ENCODE data around the gene B4GALNT2.
"Not testable (repeated sequence)": the region's sequence is repeated elsewhere in the genome, so short reads cannot be mapped to it uniquely, and the experiment has no call there.

B4GALNT2 gene

DNA sequence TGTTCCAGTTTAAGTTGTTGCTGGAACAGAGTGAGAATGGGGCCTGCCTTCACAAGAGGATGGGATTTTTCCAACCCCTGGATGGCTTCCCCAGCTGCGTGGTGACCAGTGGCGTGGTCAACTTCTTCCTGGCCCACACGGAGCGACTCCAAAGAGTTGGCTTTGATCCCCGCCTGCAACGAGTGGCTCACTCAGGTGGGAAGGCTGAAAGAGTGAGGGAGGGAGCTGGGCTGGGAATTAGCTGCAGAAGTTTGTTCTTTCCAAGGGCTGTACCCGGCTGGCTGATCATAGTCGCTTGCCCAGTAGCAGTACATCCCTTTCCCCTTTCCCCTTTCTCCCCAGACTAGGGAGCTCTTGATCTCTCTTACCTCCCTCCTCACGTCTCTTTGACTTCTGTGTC is 36.1 kb downstream of the B4GALNT2 start:
- no peak overlapping the region for H3K4me3 ChIP-seq (ENCODE audit: low read length, poor library complexity, severe bottlenecking)
- no peaks in the 10 kb centered on the region for H3K9me3 ChIP-seq (ENCODE audit: insufficient read depth, low read depth, low read length)
- H3K4me1 ChIP-seq (ENCODE audit: insufficient read depth, low read length, poor library complexity, severe bottlenecking): no peaks in the 10 kb centered on the region
- no peaks in the 10 kb centered on the region for H3K27me3 ChIP-seq (ENCODE audit: insufficient read depth, low read length, poor library complexity, severe bottlenecking)
- H3K9ac ChIP-seq (ENCODE audit: low read depth, low read length, poor library complexity, severe bottlenecking): no peak overlapping the region
- no peak overlapping the region for H3K4me2 ChIP-seq (ENCODE audit: low read depth, low read length, poor library complexity, severe bottlenecking)
- H3F3A ChIP-seq (ENCODE audit: low read depth): no peaks in the 10 kb centered on the region
- no peaks in the 10 kb centered on the region for H3K36me3 ChIP-seq (ENCODE audit: insufficient read depth, low read length)
- no peaks in the 10 kb centered on the region for H4K20me1 ChIP-seq (ENCODE audit: insufficient read depth, low read length, poor library complexity, severe bottlenecking)
- H2AFZ ChIP-seq (ENCODE audit: low read length): no peak overlapping the region
- TF ChIP-seq EZH2phosphoT487 (IDR thresholded peaks at IDR 0.05; ENCODE audit: borderline replicate concordance): no peak
- TF ChIP-seq, protein P1, sequence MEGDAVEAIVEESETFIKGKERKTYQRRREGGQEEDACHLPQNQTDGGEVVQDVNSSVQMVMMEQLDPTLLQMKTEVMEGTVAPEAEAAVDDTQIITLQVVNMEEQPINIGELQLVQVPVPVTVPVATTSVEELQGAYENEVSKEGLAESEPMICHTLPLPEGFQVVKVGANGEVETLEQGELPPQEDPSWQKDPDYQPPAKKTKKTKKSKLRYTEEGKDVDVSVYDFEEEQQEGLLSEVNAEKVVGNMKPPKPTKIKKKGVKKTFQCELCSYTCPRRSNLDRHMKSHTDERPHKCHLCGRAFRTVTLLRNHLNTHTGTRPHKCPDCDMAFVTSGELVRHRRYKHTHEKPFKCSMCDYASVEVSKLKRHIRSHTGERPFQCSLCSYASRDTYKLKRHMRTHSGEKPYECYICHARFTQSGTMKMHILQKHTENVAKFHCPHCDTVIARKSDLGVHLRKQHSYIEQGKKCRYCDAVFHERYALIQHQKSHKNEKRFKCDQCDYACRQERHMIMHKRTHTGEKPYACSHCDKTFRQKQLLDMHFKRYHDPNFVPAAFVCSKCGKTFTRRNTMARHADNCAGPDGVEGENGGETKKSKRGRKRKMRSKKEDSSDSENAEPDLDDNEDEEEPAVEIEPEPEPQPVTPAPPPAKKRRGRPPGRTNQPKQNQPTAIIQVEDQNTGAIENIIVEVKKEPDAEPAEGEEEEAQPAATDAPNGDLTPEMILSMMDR (conservative IDR thresholded peaks at IDR 0.05; ENCODE audit: low read length): no peak
- H3K9me2 ChIP-seq (replicated peaks; ENCODE audit: low read depth, low read length): no peaks in the 10 kb centered on the region
- H3K79me2 ChIP-seq (ENCODE audit: insufficient read depth, low read length): no peaks in the 10 kb centered on the region

DNA sequence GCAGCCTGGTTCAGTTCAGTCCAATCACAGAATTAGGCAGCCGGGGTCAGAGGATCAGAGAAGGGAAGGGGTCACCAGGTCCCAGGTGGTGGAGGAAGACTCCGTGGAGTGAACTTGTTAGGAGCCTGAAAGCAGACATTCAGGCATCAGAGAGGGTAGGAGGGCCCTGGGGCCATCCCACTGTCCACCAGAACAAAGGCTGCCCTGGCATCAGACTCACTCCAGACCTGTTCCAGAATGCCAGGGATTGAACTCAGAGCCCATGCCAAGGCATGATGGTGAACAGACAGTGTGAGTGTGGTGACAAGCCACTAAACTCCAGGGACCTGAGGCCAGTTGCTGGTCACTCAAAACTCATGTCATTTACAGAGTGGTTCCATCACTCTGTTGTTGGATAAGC is 37.6 kb downstream of the B4GALNT2 start:
- Histone ChIP-seq H3K4me2 (ENCODE audit: low read depth, low read length, poor library complexity, severe bottlenecking) (no peak overlapping the region), H3K36me3 (ENCODE audit: insufficient read depth, low read length) (no peaks in the 10 kb centered on the region), H3K9ac (ENCODE audit: low read depth, low read length, poor library complexity, severe bottlenecking) (no peak overlapping the region), H3K4me1 (ENCODE audit: insufficient read depth, low read length, poor library complexity, severe bottlenecking) (no peaks in the 10 kb centered on the region), H4K20me1 (ENCODE audit: insufficient read depth, low read length, poor library complexity, severe bottlenecking) (no peaks in the 10 kb centered on the region), H3K27me3 (ENCODE audit: insufficient read depth, low read length, poor library complexity, severe bottlenecking) (no peaks in the 10 kb centered on the region), H3K79me2 (ENCODE audit: insufficient read depth, low read length) (no peaks in the 10 kb centered on the region), H3K4me3 (ENCODE audit: low read length, poor library complexity, severe bottlenecking) (no peak overlapping the region), H2AFZ (ENCODE audit: low read length) (no peak overlapping the region), H3F3A (ENCODE audit: low read depth) (no peaks in the 10 kb centered on the region), H3K9me3 (ENCODE audit: insufficient read depth, low read depth, low read length) (no peaks in the 10 kb centered on the region), H3K9me2 (replicated peaks; ENCODE audit: low read depth, low read length) (no peaks in the 10 kb centered on the region)
- TF ChIP-seq, protein P1 (conservative IDR thresholded peaks at IDR 0.05; ENCODE audit: low read length): no peak
- no peak for TF ChIP-seq EZH2phosphoT487 (IDR thresholded peaks at IDR 0.05; ENCODE audit: borderline replicate concordance)

DNA sequence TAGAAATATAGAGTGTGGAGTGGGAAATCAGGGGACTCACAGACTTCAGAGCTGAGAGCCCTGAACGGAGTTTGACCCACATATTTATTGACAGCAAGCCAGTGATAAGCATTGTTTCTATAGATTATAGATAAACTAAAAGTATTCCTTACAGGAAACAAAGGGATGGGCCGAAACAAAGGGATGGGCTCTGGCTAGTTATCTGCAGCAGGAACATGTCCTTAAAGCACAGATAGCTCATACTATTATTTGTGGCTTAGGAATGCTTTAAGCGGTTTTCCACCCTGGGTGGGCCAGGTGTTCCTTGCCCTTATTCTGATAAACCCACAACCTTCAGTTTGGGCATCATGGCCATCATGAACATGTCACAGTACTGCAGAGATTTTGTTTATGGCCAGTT is 38.1 kb downstream of the B4GALNT2 start:
- not testable (repeated sequence) for H3K4me2 ChIP-seq (ENCODE audit: low read depth, low read length, poor library complexity, severe bottlenecking); H3K4me1 ChIP-seq (ENCODE audit: insufficient read depth, low read length, poor library complexity, severe bottlenecking); H3K9me3 ChIP-seq (ENCODE audit: insufficient read depth, low read depth, low read length); H3K9me2 ChIP-seq (replicated peaks; ENCODE audit: low read depth, low read length); H3K9ac ChIP-seq (ENCODE audit: low read depth, low read length, poor library complexity, severe bottlenecking); H3K27me3 ChIP-seq (ENCODE audit: insufficient read depth, low read length, poor library complexity, severe bottlenecking); H2AFZ ChIP-seq (ENCODE audit: low read length); H3K36me3 ChIP-seq (ENCODE audit: insufficient read depth, low read length); H4K20me1 ChIP-seq (ENCODE audit: insufficient read depth, low read length, poor library complexity, severe bottlenecking); H3K79me2 ChIP-seq (ENCODE audit: insufficient read depth, low read length); H3F3A ChIP-seq (ENCODE audit: low read depth); H3K4me3 ChIP-seq (ENCODE audit: low read length, poor library complexity, severe bottlenecking)

DNA sequence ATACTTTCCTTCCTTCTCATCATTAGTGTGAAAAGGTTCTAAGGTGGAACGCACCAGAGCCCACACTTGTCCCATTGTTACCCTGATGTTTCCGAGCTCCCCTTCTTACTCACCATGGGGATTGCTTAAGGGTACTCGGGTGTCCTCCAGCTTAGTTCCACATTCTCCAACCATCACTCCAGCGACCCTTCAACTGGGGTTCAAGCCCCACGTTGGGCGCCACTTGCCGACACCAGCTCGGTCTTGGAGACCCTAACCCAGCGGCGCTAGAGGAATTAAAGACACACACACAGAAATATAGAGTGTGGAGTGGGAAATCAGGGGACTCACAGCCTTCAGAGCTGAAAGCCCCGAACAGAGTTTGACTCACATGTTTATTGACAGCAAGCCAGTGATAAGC is 43.4 kb downstream of the B4GALNT2 start:
- H3K9me3 ChIP-seq (ENCODE audit: insufficient read depth, low read depth, low read length): peaks cover 15% of the 10 kb centered on the region
- not testable (repeated sequence) for H3F3A ChIP-seq (ENCODE audit: low read depth); H3K9me2 ChIP-seq (replicated peaks; ENCODE audit: low read depth, low read length); H3K36me3 ChIP-seq (ENCODE audit: insufficient read depth, low read length); H3K9ac ChIP-seq (ENCODE audit: low read depth, low read length, poor library complexity, severe bottlenecking); H3K79me2 ChIP-seq (ENCODE audit: insufficient read depth, low read length); H3K4me1 ChIP-seq (ENCODE audit: insufficient read depth, low read length, poor library complexity, severe bottlenecking); H4K20me1 ChIP-seq (ENCODE audit: insufficient read depth, low read length, poor library complexity, severe bottlenecking); H2AFZ ChIP-seq (ENCODE audit: low read length); H3K27me3 ChIP-seq (ENCODE audit: insufficient read depth, low read length, poor library complexity, severe bottlenecking); H3K4me3 ChIP-seq (ENCODE audit: low read length, poor library complexity, severe bottlenecking); H3K4me2 ChIP-seq (ENCODE audit: low read depth, low read length, poor library complexity, severe bottlenecking)
